Neutrophil (primary cell): ENCODE data around the gene THNSL1.

ENCODE experiments used
- H3K27ac ChIP-seq: fragments of 200-600 bp; sonication (generic); 2 replicates; pipeline ENCODE4 v1.5.1; 2016; ENCODE audit warnings: mild to moderate bottlenecking, moderate library complexity
- H3K27me3 ChIP-seq: fragments of 200-600 bp; sonication (generic); 2 replicates; pipeline ENCODE4 v1.6.0; 2016; ENCODE audit warnings: mild to moderate bottlenecking
- H3K36me3 ChIP-seq: fragments of 200-600 bp; sonication (generic); 2 replicates; pipeline ENCODE4 v1.5.1; 2017
- H3K4me1 ChIP-seq, 2 experiments: fragments of 200-600 bp in 1 of 2; sonication (generic) in 1 of 2; 1 replicate in 1 of 2; 2 replicates in 1 of 2; pipeline versions ENCODE4 v1.5.1 to v1.6.1; 2013 to 2016; ENCODE audit warnings: low read depth in 1 of 2, low read length in 1 of 2, mild to moderate bottlenecking in 1 of 2, moderate library complexity in 1 of 2; ENCODE audit not compliant: control insufficient read depth in 1 of 2, insufficient read depth in 1 of 2
- H3K4me3 ChIP-seq, 2 experiments: fragments of 200-600 bp in 1 of 2; sonication (generic) in 1 of 2; 1 replicate in 1 of 2; 2 replicates in 1 of 2; pipeline ENCODE4 v1.5.1; 2013 to 2016; ENCODE audit warnings: low read depth in 1 of 2, low read length in 1 of 2, mild to moderate bottlenecking in 1 of 2, moderate library complexity in 1 of 2
- H3K9me3 ChIP-seq: fragments of 200-600 bp; sonication (generic); 2 replicates; pipeline ENCODE4 v1.5.1; 2016
- CTCF ChIP-seq: fragments of 200-600 bp; sonication (generic); IDR thresholded peaks from 2 replicates; pipeline ENCODE4 v1.5.1; 2016; ENCODE audit warnings: antibody characterized with exemption

Gene THNSL1

GRCh38 chr10:25049966-25050365 is 33.6 kb downstream of the THNSL1 start:
- Histone ChIP-seq H3K27ac (no peak overlapping the region), H3K9me3 (no peaks in the 10 kb centered on the region), H3K36me3 (no peaks in the 10 kb centered on the region), H3K4me1 (no peaks in the 10 kb centered on the region), H3K27me3 (no peaks in the 10 kb centered on the region), H3K4me3 (no peak overlapping the region)
- no peak for TF ChIP-seq CTCF

- TF ChIP-seq CTCF = no peak
- Histone ChIP-seq H3K4me3 (no peak overlapping the region), H3K27me3 (no peaks in the 10 kb centered on the region), H3K4me1 (no peaks in the 10 kb centered on the region), H3K9me3 (no peaks in the 10 kb centered on the region), H3K36me3 (no peaks in the 10 kb centered on the region), H3K27ac (no peak overlapping the region)
Observed at GRCh38 chr10:25050402-25050801, 34.0 kb downstream of the THNSL1 start.

GRCh38 chr10:25052012-25052411 is 35.6 kb downstream of the THNSL1 start:
- TF ChIP-seq CTCF = no peak
- no peak overlapping the region for H3K27ac ChIP-seq
- no peaks in the 10 kb centered on the region for H3K4me1 ChIP-seq
- no peak overlapping the region for H3K4me3 ChIP-seq
- H3K27me3 ChIP-seq = no peaks in the 10 kb centered on the region
- H3K9me3 ChIP-seq = no peaks in the 10 kb centered on the region
- no peaks in the 10 kb centered on the region for H3K36me3 ChIP-seq

DNA sequence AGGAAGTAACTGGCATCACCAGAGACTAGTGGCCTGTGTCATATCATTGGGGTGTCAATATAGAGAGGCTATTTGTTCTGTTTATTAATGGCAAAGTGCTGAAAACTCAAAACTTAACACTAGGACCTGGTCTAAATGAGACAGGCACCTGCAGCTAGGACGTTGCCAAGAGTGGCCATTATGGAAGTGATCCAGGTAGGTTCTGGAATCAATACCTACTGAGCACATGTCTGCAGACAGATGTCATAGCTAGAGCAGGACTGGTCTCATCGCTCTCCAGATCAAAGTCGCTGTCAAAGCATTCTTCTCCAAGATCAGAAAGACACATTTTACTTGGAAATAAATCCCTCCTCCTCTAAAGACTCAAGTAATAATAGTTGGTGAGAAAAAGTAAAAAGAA is 40.3 kb downstream of the THNSL1 start:
- Histone ChIP-seq H3K36me3 (no peaks in the 10 kb centered on the region), H3K27me3 (no peaks in the 10 kb centered on the region), H3K4me1 (no peaks in the 10 kb centered on the region), H3K4me3 (no peak overlapping the region), H3K9me3 (no peaks in the 10 kb centered on the region), H3K27ac (no peak overlapping the region)
- no peak for TF ChIP-seq CTCF

DNA sequence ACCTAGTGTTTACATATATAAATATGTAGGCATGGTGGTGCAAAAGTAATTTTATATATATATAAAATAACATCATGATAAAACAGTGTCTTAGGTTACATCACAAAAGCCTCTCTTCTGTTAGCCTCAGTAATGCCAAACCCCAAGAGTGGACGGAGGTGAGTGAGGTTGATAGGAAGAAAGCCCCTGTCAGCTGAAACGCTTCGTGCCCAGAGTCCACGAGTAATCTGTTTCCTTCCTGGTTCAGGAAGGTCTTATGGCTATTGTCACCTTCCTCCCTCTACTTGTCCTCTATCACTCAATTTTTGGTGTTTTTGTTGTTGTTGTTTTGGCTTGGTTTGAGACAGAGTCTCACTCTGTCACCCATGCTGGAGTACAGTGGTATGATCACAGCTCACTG is 41.5 kb downstream of the THNSL1 start:
- Histone ChIP-seq H3K27ac (no peak overlapping the region), H3K36me3 (no peaks in the 10 kb centered on the region), H3K4me1 (no peaks in the 10 kb centered on the region), H3K27me3 (peaks cover 8% of the 10 kb centered on the region), H3K4me3 (no peak overlapping the region), H3K9me3 (no peaks in the 10 kb centered on the region)
- TF ChIP-seq CTCF = no peak

DNA sequence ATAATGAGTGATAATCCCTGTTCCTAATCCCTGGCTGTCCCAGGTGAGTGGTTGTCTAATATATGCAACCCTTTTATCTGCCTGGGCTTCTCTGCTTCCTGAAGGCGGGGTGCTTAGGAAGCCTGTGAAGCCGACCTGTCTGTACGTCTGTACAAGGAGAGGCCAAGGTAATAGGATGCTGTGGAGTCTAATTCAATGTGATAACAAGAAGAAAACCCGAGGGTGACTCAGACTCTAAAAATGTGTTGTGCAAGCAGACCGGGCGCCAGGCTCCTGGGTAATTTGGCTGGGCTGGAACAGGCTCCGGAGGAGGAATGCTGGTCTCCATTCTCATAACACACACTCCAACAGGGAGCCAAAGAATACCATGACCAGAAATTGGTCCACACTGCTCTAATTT is 43.6 kb downstream of the THNSL1 start:
- no peaks in the 10 kb centered on the region for H3K9me3 ChIP-seq
- H3K36me3 ChIP-seq = no peaks in the 10 kb centered on the region
- H3K27ac ChIP-seq = no peak overlapping the region
- H3K4me1 ChIP-seq = no peaks in the 10 kb centered on the region
- no peak overlapping the region for H3K4me3 ChIP-seq
- no peak for TF ChIP-seq CTCF
- peaks cover 8% of the 10 kb centered on the region for H3K27me3 ChIP-seq
